ENCODE measurements around the gene STAG1.
"Not testable (repeated sequence)": the region's sequence is repeated elsewhere in the genome, so short reads cannot be mapped to it uniquely, and the experiment has no call there.

STAG1 gene

DNA sequence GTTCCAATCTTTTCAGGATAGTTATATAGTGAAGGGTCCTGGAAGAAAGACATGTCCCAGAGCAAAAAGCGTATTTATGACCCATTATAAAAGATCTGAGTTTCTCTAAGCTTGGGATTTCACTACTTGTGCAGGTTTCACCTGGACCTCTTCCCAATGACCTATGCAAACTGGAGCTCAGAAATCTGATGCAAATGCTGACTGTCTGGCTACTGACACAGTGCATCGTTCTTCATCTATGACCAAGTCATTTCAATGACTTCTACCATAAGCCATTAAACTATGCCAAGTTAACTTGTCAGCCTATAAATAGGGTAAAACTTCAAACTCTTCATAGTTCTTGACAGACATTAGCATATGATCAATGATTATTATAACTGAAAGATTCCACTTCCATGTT lies 11.1 kb downstream of the STAG1 start:
- DNase-seq: no peak

DNA sequence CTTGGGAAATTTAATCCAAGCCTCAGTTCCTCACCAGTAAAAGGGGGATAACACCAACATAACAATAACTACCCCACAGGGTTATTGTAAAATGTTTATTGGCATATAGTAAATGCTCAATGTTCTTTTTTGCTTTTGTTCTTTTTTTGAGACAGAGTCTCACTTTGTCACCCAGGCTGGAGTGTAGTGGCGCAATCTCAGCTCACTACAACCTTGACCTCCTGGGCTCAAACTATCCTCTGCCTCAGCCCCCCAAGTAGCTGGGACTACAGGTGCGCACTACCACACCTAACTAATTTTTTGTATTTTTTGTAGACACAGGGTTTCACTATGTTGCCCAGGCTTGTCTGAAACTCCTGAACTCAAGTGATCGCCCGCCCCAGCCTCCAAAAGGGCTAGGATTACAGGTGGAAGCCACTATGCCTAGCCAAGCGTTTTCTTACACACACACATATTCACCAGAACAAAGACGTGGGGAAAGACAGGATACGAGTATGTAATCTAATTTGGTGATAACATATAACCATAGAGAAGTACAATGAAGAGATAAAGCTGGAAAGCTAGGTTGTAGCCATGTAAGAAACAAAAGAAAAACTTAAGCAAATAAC lies 11.7 kb downstream of the STAG1 start:
- no peak for DNase-seq

DNA sequence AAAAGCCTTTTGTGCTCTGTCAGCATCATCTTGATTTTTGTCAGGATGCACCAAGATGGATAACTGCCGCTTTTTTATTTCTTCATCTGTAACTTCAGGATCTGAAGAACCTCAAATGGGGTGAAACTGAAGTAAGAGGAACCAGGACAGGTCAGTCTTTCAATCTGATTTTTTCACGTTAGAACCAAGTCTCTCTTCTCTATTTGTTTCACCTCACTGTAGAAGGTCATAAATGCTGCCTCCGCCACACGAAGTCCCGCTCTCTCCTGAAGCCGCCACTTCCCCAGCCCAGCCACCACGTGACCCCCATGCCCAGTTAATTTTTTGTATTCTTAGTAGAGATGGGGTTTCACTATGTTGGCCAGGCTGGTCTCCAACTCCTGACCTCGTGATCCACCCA lies 15.2 kb downstream of the STAG1 start:
- DNase-seq: not testable (repeated sequence)

DNA sequence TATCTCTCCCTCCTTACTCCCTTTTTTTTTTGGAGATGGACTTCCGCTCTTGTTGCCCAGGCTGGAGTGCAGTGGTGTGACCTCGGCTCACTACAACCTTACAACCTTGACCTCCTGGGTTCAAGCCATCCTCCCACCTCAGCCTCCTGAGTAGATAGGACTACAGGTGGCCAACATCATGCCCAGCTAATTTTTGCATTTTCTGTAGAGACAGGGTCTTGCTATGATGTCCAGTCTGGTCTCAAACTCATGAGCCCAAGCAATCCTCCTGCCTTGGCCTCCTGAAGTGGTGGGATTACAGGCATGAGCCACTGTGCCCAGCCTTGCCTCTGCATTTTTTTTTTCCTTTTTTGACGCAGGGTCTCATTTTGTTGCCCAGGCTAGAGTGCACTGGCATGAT lies 17.1 kb downstream of the STAG1 start:
- no peak for DNase-seq

DNA sequence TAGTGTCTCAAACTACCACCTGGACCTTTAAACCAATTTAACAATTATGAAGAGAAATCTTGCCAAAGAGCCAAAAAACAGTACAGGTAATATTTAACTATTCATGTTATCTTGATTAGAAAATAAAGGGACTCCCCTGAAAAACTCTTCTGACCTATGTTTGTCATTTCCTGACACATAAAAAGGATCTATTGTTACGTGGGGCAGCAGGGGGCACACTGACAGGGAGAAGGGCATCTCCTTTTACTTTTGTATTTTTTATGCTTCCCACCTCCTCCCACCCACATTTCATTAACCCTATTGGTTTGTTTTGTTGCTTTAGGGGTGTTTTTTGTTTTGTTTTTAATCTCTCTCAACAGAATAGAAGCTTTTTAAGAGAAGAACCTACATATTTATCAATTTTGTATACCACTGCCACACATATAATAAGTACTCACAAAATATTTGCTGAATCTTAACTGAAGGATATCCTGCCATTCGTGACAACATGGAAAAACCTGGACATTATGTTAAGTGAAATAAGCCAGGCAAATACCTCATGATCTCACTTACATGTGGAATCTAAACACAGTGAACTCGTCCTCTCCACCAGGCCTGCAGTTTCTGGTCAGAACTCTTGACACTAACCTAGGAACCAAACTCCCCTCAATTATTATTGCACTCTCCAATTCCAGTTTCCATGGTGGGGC lies 17.7 kb downstream of the STAG1 start:
- no peak for DNase-seq

DNA sequence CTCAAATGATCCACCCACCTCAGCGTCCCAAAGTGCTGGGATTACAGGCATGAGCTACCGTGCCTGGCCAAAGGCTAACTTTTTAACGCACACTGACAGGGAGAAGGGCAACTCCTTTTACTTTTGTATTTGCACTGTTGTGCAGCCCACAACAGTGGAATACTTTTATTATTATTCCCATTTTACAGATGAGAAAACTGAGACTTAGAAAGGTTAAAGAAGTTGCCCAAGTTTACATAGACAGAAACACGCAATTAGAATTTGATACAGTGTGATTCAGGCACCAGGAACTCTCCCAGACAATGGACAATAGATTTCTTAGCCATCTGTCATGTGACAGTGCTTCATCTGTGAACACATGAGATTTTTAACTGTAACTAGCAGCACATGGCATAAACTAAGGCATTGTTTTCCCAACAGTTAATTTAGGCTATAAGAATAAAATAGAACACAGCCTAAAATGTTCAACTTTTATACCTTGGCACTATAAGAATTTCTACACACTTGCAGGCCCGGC lies 18.8 kb downstream of the STAG1 start:
- DNase-seq: no peak

DNA sequence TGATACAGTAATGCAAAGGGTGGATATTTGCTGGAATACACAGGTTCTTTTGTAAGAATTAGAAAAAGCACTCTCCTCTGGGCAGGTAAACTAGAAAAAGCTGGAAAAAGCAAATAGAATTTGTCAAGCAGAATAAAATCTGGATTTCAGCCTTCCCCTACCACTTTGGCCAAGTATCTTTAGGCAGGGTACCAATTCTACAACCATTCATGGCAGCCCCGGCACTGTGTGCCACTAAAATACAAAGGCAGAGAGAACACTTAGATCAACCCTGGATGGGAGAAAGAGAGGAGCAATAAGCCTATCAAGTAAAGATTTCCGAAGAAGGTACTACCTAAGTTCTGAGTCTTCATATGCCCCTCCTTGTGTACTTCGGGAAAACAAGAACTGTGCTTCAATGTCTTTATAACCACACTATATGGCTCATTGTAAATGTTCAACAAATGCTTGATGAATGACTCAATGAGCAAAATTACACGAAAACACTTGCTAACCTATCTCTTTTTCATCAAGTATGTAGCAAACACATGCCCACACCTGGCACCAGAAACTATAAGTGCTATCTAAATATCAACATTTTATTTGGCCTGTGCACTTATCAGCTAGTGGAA lies 20.8 kb downstream of the STAG1 start:
- no peak for DNase-seq

DNA sequence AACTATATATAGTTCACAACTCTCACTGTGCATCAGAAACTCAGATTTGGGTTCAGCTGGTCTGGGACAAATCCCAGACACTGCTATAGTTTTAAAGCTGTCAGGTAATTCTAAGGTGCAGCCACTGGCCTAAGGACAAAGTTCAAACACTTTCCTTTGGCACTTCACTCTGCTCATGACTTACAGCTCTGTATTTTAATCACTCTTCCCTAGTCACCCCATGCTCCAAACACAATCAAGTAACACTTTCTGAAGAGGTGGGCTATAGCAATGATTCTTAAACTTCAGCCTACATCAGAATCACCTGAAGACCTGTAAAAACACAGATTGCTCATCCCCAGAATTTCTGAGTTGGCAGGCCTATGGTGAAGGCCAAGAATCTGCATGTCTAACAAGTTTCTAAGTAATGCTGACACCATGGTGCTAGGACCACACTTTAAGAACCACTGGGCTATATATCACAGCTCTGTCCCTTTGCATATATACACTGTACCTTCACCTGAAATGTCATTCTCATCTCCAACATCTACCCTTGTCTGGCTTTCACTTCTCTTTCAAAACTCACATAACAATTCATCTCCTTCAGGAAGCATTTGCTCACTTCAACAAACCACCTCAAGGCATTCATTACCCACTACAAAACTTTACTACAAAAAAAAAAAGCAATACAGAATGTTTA lies 21.4 kb downstream of the STAG1 start:
- no peak for DNase-seq

DNA sequence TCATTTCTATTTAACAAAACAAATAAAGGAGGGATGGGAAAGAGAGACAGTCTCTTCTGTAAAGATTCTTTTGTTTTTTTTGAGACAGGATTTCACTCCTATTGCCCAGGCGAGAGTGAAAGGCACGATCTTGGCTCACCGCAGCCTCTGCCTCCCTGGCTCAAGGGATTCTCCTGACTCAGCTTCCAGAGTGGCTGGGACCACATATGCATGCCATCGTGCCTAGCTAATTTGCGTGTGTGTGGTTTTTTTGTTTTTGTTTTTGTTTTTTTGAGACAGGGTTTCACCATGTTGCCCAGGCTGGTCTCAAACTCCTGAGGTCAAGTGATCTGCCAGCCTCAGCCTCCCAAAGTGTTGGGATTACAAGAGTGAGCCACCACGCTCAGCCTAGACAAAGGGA lies 23.3 kb downstream of the STAG1 start:
- DNase-seq: no peak

DNA sequence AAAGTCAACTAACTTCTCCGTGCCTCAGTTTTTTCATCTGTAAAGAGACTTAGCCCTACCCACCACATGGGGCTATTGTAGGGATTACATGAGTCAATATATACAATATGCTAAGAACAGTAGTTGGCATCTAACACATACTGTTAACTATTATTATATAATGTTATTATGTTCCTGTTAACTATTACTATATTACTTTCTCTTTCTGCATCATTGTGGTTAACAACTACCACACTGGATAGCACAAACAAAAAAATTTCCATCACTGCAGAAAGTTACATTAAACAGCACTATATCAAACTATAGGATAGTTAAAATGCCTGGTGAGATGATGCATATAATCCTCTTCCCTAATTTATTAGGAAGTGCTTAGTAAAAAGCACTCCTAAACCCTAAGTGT lies 23.7 kb downstream of the STAG1 start:
- DNase-seq: no peak

DNA sequence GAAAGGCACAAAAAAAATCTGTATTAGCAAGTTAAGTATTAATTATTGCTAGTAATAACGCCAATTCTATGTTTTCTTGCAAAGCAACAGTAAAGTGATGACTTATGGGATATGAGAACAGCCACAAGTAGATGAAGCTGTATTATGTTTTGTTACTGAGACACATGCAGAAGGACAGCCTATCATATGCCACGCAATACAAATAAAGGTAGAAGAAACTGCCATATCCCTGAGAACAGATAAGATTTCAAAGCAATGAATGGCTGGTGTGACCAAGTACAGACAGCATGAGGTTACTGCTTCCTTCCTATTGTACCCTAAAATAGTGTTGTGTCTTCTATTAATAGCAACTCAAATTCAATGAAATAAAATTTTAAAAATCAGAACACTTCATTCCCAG lies 26.7 kb downstream of the STAG1 start:
- no peak for DNase-seq

DNA sequence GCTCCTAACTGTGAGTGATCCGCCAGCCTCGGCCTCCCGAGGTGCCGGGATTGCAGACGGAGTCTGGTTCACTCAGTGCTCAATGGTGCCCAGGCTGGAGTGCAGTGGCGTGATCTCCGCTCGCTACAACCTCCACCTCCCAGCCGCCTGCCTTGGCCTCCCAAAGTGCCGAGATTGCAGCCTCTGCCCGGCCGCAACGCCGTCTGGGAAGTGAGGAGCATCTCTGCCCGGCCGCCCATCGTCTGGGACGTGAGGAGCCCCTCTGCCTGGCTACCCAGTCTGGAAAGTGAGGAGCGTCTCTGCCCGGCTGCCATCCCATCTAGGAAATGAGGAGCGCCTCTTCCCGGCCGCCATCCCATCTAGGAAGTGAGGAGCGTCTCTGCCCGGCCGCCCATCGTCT lies 29.3 kb downstream of the STAG1 start:
- not testable (repeated sequence) for DNase-seq

DNA sequence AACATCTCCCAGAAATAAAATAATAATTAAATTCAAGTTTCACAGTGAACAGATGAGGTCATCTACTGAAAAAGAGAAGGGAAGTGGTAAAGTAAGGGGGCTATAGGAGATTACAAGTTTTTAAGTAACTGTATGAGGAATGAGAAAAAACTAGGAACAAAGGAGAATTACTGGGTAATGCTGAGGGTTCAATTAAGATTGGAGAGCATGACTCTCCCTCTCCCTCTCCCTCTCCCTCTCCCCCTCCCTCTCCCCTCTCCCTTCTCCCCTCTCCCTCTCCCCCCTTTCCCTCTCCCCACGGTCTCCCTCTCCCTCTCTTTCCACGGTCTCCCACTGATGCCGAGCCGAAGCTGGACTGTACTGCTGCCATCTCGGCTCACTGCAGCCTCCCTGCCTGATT lies 29.8 kb downstream of the STAG1 start:
- not testable (repeated sequence) for DNase-seq

DNA sequence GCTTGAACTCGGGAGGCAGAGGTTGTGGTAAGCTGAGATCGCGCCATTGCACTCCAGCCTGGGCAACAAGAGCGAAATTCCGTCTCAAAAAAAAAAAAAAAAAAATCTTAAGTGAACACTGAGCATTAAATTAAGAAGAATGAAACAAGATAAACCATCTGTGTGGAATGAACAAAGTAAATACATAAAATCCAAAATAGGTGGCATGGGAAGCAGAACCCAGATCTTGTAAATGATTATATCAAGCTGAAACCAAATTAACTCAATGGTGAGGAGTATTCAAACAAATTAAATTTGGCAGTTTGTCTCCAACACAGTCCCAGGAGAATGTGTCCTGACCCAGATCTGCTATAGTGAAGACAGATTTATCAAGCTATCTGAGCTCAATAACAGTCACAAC lies 32.1 kb downstream of the STAG1 start:
- DNase-seq: no peak

DNA sequence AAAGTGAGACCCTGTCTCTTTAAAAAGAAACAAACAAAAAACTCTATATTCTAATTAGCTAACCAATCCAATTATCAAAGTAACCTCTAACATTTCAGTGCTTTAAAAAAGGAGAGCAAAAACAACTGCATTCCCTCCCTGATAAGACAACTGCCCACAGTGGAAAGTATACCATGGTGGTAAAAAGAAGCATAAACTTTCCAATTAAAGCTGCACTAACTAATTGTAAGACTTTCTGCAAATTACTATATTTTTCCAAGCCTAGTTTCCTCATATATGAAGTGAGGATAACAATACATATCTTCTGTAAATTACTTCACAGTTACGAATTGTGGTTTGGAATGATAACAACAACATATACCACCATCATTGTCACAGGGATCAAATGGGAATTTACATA lies 35.5 kb downstream of the STAG1 start:
- DNase-seq: no peak

DNA sequence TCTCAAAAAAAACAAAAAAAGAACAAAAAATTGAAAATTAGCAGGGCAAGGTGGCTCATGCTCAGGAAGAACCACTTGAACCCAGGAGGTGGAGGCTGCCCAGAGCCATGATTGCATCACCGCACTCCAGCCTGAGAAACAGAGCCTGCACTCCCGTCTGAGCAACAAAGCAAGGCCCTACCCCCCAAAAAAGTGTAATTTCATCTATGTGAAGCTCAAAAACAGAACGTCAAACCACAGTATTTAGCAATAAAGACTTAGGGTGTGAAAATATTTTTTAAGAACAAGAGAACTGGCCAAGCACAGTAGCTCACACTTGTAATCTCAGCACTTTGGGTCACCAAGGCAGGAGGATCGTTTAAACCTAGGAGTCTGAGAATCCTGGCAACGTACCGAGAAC lies 38.2 kb downstream of the STAG1 start:
- no peak for DNase-seq

DNA sequence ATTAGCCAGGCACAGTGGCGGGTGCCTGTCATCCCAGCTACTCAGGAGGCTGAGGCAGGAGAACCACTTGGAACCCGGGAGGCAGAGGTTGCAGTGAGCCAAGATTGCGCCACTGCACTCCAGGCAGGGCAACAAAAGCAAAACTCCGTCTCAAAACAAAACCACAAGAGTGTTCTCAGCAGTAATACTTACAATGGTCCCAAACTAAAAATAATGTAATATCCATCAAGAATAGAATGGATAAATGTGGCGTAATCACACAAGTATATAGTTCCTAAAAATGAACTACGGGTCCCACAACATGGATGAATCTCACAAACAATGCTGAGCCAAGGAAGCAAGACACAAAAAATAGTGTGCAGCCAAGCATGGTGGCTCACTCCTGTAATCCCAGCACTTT lies 39.2 kb downstream of the STAG1 start:
- no peak for DNase-seq

DNA sequence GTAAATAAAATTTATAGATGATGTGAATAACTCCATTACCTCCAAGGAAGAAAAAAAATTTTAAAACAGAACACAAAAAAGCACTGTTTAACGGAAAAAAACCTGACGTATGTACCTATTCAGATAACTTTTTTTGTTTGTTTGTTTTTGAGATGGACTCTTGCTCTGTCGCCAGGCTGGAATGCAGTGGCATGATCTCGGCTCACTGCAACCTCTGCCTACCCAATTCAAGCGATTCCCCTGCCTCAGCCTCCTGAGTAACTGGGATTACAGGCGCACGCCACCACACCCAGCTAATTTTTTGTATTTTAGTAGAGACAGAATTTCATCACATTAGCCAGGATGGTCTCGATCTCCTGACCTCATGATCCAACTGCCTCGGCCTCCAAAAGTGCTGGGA lies 40.3 kb downstream of the STAG1 start:
- not testable (repeated sequence) for DNase-seq

DNA sequence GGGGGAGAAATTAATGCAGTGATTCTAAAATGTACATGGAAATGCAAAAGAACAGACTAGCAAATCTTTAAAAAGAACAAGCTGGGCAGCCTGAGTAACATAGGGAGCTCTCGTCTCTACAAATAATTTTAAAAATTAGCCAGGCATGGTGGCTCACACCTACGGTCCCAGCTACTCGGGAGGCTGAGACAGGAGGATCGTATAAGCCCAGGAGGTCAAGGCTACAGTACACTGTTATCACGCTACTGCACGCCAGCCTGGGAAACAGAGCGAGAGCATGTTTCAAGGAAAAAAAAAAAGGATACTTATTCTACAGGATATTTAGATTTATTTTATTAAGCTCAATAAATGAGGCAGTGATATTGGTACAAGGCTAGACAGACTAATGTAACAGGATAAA lies 40.9 kb downstream of the STAG1 start:
- no peak for DNase-seq

DNA sequence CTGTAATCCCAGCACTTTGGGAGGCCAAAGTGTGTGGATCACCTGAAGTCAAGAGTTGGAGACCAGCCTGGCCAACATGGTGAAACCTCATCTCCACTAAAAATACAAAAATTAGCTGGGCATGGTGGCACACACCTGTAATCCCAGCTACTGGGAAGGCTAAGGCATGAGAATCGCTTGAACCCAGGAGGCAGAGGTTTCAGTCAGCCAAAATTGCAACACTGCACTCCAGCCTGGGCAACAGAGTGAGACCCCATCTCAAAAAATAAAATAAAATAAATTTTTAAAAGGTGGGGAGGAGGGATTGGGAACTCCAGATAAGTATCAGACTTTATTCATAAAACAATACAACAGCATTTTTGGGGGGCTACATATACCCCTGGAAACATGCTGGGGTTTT lies 42.4 kb downstream of the STAG1 start:
- not testable (repeated sequence) for DNase-seq

DNA sequence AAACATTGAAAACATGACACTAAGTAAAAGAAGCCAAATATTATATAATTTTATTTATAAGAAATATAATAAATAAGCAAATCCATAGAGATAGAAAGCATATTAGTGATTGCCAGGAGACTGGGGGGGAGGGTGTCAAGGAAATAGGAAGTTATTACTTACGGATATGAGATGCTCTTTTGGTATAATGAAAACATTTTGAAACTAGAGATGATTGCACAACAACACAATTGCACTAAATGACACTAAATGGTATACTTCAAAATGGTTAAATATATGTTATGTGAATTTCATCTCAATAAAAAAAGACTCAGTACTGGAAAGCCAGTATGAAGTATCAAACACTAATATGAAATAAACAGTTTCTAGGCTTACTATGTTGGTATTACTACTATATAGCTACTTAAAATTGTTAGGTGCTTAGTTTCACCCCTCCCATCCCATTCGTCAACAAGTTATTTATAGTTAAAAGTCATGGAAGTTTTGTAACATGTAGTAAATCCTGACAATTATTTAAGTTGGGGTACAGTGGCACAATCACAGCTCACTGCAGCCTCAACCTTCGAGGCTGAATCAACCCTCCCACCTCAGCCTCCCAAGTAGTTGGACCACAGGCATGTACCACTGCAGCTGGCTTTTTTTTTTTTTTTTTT lies 43.7 kb downstream of the STAG1 start:
- DNase-seq: no peak

DNA sequence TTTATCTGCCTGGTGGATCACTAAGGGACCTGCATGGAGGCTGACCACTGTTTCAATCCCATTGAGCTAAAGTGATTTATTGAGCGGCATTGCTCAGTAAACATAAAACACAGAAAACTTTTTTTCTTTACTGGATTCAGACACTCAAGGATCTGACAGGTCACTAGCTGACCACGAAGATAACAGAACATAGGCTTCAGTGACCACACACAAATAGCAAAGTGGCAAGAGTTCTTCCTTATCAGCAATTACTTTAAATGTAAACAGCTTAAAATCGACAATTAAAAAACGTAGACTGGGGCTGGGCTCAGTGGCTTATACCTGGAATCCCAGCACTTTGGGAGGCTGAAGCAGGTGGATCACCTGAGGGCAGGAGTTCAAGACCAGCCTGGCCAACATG lies 48.7 kb downstream of the STAG1 start:
- no peak for DNase-seq

DNA sequence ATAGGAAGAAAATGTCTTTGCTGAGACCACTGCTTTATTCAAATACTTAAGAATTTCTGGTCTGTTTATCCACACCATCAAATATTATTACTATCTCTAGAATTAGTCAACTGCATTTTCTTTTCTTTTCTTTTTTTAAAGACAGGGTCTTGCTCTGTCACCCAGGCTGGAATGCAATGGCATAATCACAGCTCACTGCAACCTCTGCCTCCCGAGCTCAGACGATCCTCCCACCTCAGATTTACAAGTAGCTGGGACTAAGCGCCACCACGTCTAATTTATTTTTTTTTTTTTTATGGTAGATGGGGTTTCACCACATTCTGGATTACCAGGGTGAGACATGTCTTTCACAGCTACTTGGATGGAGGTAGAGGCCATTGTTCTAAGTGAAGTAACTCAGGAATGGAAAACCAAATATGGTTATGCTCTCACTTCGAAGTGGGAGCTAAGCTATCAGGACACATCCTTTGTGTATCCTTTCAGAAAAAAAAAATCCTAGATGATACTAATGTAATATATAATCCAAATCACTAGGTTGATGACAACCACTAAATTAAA lies 52.8 kb downstream of the STAG1 start:
- DNase-seq: no peak

Measured in activated T-cell treated with anti-CD3 and anti-CD28 coated beads, Interleukin-2, amount 50 U/mL, for 48 hours (primary cell).